Esophagus (tissue), 2 donors: ENCODE data around the gene APOL3. TPM values are rescaled to one million over a fixed set of nuclear protein-coding genes. Genes with fewer than 3 reads are reported as not detected.

Experiments
- H3K27ac ChIP-seq, 2 donors: one replicate each; pipeline ENCODE4 v1.5.1; 2013; ENCODE audit warnings: low read depth in 2 of 2, mild to moderate bottlenecking in 2 of 2, inconsistent platforms in 1 of 2, low read length in 1 of 2, moderate library complexity in 1 of 2
- H3K27me3 ChIP-seq, 2 donors: one replicate each; pipeline ENCODE4 v1.6.1; 2013; ENCODE audit warnings: low read length in 2 of 2, control low read depth in 1 of 2, mild to moderate bottlenecking in 1 of 2; ENCODE audit not compliant: insufficient read depth in 2 of 2, control insufficient read depth in 1 of 2
- H3K36me3 ChIP-seq, 2 donors: one replicate each; pipeline ENCODE4 v1.6.1; 2013; ENCODE audit warnings: low read length in 1 of 2; ENCODE audit not compliant: control insufficient read depth in 2 of 2, insufficient read depth in 2 of 2
- H3K4me1 ChIP-seq, 2 donors: one replicate each; pipeline ENCODE4 v1.6.1; 2013; ENCODE audit warnings: low read length in 1 of 2; ENCODE audit not compliant: control insufficient read depth in 2 of 2, insufficient read depth in 2 of 2
- H3K4me3 ChIP-seq, 2 donors: one replicate each; pipeline ENCODE4 v1.5.1; 2013; ENCODE audit warnings: low read length in 2 of 2, mild to moderate bottlenecking in 2 of 2, low read depth in 1 of 2, moderate library complexity in 1 of 2
- H3K9me3 ChIP-seq, 2 donors: one replicate each; pipeline ENCODE4 v1.6.1; 2013; ENCODE audit warnings: mild to moderate bottlenecking in 2 of 2, low read depth in 1 of 2, low read length in 1 of 2, moderate library complexity in 1 of 2; ENCODE audit not compliant: control insufficient read depth in 2 of 2, insufficient read depth in 1 of 2
- WGBS, 2 donors: extraction: QIAGEN DNeasy Blood & Tissue Kit; methylation state at CpG; one replicate each; pipeline ENCODE4 v1.1.7; 2013; 5-methylcytosine and 5-hydroxymethylcytosine counted together
- polyA plus RNA-seq, 2 donors: library from polyadenylated mRNA; stranded (reverse); fragments of 200-250 nt; gene quantifications; one replicate each; pipeline ENCODE4 v1.2.3, GENCODE V29; 2013
- donor health status: healthy with polysubstance abuse.
- donor health status: Bipolar disorder and iron deficiency.

The APOL3 gene
- polyA plus RNA-seq, 2 donors: 10.2 to 10.6 TPM

GRCh38 chr22:36116127-36116526, 44.4 kb downstream of the APOL3 start:
- Histone ChIP-seq H3K27ac (no peak overlapping the region), H3K4me1 (peaks cover 0 to 2% of the 10 kb centered on the region in 2 donors), H3K9me3 (no peaks in the 10 kb centered on the region), H3K36me3 (no peaks in the 10 kb centered on the region), H3K4me3 (no peak overlapping the region), H3K27me3 (no peaks in the 10 kb centered on the region)
- WGBS, 2 donors: 69 to 72% methylated on average over 2 of the region's 2 CpGs

- no peaks in the 10 kb centered on the region for H3K9me3 ChIP-seq
- H3K27ac ChIP-seq: no peak overlapping the region
- H3K4me1 ChIP-seq: peaks cover 0 to 2% of the 10 kb centered on the region in 2 donors
- 91 to 100% methylated on average over 1 of the region's 1 CpG for WGBS, 2 donors
- no peaks in the 10 kb centered on the region for H3K27me3 ChIP-seq
- no peak overlapping the region for H3K4me3 ChIP-seq
- no peaks in the 10 kb centered on the region for H3K36me3 ChIP-seq
Measured at GRCh38 chr22:36113121-36113520, 47.4 kb downstream of the APOL3 start.

DNA sequence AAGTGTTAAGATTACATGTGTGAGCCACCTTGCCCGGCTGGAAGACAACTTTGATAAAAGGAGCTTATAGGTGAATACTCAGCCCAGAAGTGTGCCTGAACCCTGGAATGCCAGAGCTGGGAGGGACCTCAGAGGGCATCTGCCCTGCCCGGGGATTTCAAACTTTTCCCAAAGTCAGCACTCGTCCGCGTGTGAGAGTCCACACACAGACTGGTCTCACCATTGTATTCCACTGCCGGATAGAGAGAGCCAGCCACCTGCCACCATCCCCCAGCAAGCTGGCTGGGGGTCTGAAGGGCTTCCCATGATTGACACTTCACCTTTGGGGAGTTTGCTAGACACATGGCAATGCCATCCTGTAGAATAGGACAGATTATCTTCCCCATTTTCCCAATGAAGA, 49.2 kb downstream of the APOL3 start:
- Histone ChIP-seq H3K27me3 (no peaks in the 10 kb centered on the region), H3K4me1 (no peaks in the 10 kb centered on the region), H3K36me3 (no peaks in the 10 kb centered on the region), H3K4me3 (no peak overlapping the region), H3K9me3 (no peaks in the 10 kb centered on the region), H3K27ac (no peak overlapping the region)
- WGBS, 2 donors: 90 to 92% methylated on average over 6 of the region's 6 CpGs

GRCh38 chr22:36110306-36110881, 50.2 kb downstream of the APOL3 start:
- no peaks in the 10 kb centered on the region for H3K36me3 ChIP-seq
- H3K4me1 ChIP-seq: no peaks in the 10 kb centered on the region
- no peak overlapping the region for H3K27ac ChIP-seq
- H3K27me3 ChIP-seq: no peaks in the 10 kb centered on the region
- WGBS, 2 donors: 31 to 49% methylated on average over 15 of the region's 15 CpGs
- no peaks in the 10 kb centered on the region for H3K9me3 ChIP-seq
- no peak overlapping the region for H3K4me3 ChIP-seq

- WGBS, 2 donors: 65 to 66% methylated on average over 8 of the region's 8 CpGs
- Histone ChIP-seq H3K27me3 (no peaks in the 10 kb centered on the region), H3K9me3 (no peaks in the 10 kb centered on the region), H3K27ac (no peak overlapping the region), H3K4me1 (no peaks in the 10 kb centered on the region), H3K4me3 (no peak overlapping the region), H3K36me3 (no peaks in the 10 kb centered on the region)
Measured at GRCh38 chr22:36107436-36107835, 53.1 kb downstream of the APOL3 start.

- Histone ChIP-seq H3K36me3 (no peaks in the 10 kb centered on the region), H3K9me3 (no peaks in the 10 kb centered on the region), H3K27me3 (no peaks in the 10 kb centered on the region), H3K4me1 (no peaks in the 10 kb centered on the region), H3K4me3 (no peak overlapping the region), H3K27ac (no peak overlapping the region)
- 89% methylated on average over 2 of the region's 2 CpGs for WGBS, 2 donors
Measured at GRCh38 chr22:36106910-36107309, 53.6 kb downstream of the APOL3 start.

GRCh38 chr22:36104988-36105387, 55.6 kb downstream of the APOL3 start:
- WGBS, 2 donors: 70 to 73% methylated on average over 5 of the region's 5 CpGs
- no peaks in the 10 kb centered on the region for H3K9me3 ChIP-seq
- no peaks in the 10 kb centered on the region for H3K4me1 ChIP-seq
- no peak overlapping the region for H3K27ac ChIP-seq
- H3K36me3 ChIP-seq: no peaks in the 10 kb centered on the region
- H3K4me3 ChIP-seq: no peak overlapping the region
- no peaks in the 10 kb centered on the region for H3K27me3 ChIP-seq

DNA sequence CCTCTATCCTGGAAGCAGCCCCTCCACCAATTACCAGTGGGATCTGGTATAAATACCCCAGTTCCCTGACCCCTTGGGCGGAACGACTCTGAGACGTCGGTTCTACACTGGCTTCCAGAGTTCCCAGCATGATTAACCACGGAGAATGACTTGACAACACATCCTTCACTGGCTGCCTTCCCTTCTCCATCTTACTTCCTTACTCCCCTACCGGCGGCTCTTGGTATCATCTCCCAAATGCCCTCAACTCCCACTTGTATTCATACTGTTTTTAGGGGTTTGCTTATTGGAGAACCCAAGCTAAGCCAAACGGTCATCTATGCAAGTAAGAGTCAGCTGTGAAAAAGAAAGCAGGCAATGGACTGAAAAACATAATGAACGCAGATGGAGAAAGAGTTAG, 56.1 kb downstream of the APOL3 start:
- Histone ChIP-seq H3K9me3 (no peaks in the 10 kb centered on the region), H3K27ac (no peak overlapping the region), H3K36me3 (no peaks in the 10 kb centered on the region), H3K27me3 (no peaks in the 10 kb centered on the region), H3K4me3 (no peak overlapping the region), H3K4me1 (no peaks in the 10 kb centered on the region)
- WGBS, 2 donors: 69 to 75% methylated on average over 9 of the region's 9 CpGs

- WGBS, 2 donors: 84 to 85% methylated on average over 16 of the region's 16 CpGs
- Histone ChIP-seq H3K9me3 (no peaks in the 10 kb centered on the region), H3K27me3 (no peaks in the 10 kb centered on the region), H3K4me1 (no peaks in the 10 kb centered on the region), H3K4me3 (no peak overlapping the region), H3K27ac (no peak overlapping the region), H3K36me3 (no peaks in the 10 kb centered on the region)
Measured at GRCh38 chr22:36103891-36104290, 56.7 kb downstream of the APOL3 start.

- 81 to 93% methylated on average over 2 of the region's 2 CpGs for whole genome bisulfite sequencing, 2 donors
- H3K27me3 ChIP-seq: no peaks in the 10 kb centered on the region
- no peaks in the 10 kb centered on the region for H3K9me3 ChIP-seq
- H3K4me3 ChIP-seq: no peak overlapping the region
- H3K27ac ChIP-seq: no peak overlapping the region
- H3K36me3 ChIP-seq: no peaks in the 10 kb centered on the region
- no peaks in the 10 kb centered on the region for H3K4me1 ChIP-seq
Measured at GRCh38 chr22:36102995-36103394, 57.6 kb downstream of the APOL3 start.
